A549 (cell line): ENCODE data around the gene ZNF536.

Source experiments
- CHD4 ChIP-seq: fragments of 200-600 bp; sonication (generic); IDR thresholded peaks from 2 replicates; pipeline ENCODE4 v1.6.1; 2016; ENCODE audit warnings: antibody characterized with exemption, mild to moderate bottlenecking, borderline replicate concordance
- HEYL ChIP-seq: fragments of 250-450 bp; sonication (Bioruptor Pico); IDR thresholded peaks from 2 replicates; pipeline ENCODE4 v1.8.0; 2021; ENCODE audit warnings: mild to moderate bottlenecking, moderate library complexity
- NR3C1 ChIP-seq: fragments of >200 bp; sonication (Bioruptor Twin); formaldehyde crosslinking; IDR thresholded peaks from 3 replicates; pipeline ENCODE4 v1.6.1; 2017
- POLR2A ChIP-seq: IDR thresholded peaks from 2 replicates; pipeline ENCODE4 v1.6.1; 2012; ENCODE audit warnings: mild to moderate bottlenecking, low read length
- TF ChIP-seq, protein P1 (sequence below): fragments of >200 bp; sonication (Bioruptor Twin); formaldehyde crosslinking; IDR thresholded peaks from 3 replicates; pipeline ENCODE4 v1.5.1; 2016

DNA sequence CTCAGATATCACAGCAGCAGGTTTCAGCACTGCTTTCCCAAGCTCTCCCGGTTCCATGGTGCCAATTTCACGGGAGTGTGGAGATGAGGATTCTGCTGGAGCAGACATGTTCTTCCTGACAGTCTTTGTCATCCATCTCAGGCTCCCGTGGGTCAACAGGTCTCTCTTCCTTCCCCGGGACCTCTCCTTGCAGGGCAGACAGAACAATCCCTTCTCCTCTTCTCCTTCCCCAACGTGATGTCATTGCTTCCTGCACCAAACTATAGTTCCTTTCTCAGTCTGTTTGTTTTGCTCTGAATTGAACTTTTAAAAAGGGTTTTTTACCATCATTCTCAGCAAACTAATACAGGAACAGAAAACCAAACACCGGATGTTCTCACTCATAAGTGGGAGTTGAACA lies 107.9 kb downstream of the ZNF536 start:
- TF ChIP-seq, protein P1, sequence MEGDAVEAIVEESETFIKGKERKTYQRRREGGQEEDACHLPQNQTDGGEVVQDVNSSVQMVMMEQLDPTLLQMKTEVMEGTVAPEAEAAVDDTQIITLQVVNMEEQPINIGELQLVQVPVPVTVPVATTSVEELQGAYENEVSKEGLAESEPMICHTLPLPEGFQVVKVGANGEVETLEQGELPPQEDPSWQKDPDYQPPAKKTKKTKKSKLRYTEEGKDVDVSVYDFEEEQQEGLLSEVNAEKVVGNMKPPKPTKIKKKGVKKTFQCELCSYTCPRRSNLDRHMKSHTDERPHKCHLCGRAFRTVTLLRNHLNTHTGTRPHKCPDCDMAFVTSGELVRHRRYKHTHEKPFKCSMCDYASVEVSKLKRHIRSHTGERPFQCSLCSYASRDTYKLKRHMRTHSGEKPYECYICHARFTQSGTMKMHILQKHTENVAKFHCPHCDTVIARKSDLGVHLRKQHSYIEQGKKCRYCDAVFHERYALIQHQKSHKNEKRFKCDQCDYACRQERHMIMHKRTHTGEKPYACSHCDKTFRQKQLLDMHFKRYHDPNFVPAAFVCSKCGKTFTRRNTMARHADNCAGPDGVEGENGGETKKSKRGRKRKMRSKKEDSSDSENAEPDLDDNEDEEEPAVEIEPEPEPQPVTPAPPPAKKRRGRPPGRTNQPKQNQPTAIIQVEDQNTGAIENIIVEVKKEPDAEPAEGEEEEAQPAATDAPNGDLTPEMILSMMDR: no peak
- TF ChIP-seq POLR2A (no peak), CHD4 (no peak), NR3C1 (no peak), HEYL (CRISPR knock-in tag) (no peak)
